GM12878 (cell line): ENCODE results near the gene SLAMF8. TPM values are rescaled to one million over a fixed set of nuclear protein-coding genes. Genes with fewer than 3 reads are reported as not detected.
A peak's percentile ranks its signal among the peaks of the same experiment; 100 is the strongest.

Source experiments
- ATAC-seq: fragments of 200-7000 bp; cut with Tn5 transposase; 3 replicates; pipeline ENCODE4 v1.9.1; 2020; ENCODE audit warnings: mild to moderate bottlenecking, moderate library complexity
- BruUV-seq: library from RNA; stranded (reverse); fragments of 400-500 nt; replicated peaks from 2 replicates; lab custom pipeline; 2021; lab: Mats Ljungman, UMichigan
- CTCF ChIA-PET: fragments of 300-600 bp; sonication (Branson Sonifier 250); formaldehyde crosslinking; extraction: SDS; loops from one replicate; lab custom pipeline; 2021; ENCODE audit warnings: inconsistent platforms; lab: Yijun Ruan, JAX
- POLR2A ChIA-PET: fragments of 350-600 bp; formaldehyde crosslinking; extraction: SDS; loops from one replicate; lab custom pipeline; 2021; ENCODE audit warnings: inconsistent platforms; lab: Charles Lee
- RAD21 ChIA-PET: fragments of 300-600 bp; sonication (Branson Sonifier 250); formaldehyde crosslinking; loops from one replicate; lab custom pipeline; 2023; ENCODE audit warnings: antibody characterized with exemption; ENCODE audit not compliant: unreplicated experiment; lab: Charles Lee
- SMC1A ChIA-PET: fragments of 300-600 bp; sonication (Branson Sonifier 250); formaldehyde crosslinking; loops from one replicate; lab custom pipeline; 2023; ENCODE audit not compliant: unreplicated experiment, uncharacterized antibody; lab: Charles Lee
- DNase-seq: peaks from one replicate; pipeline ENCODE4 v3.0.0-alpha.2; 2011; ENCODE audit warnings: low read depth, low spot score
- FAIRE-seq: peaks from 3 replicates; lab custom pipeline; 2011; peaks lifted over from hg19 to GRCh38; lab: Jason Lieb, UNC
- H2AFZ ChIP-seq: 2 replicates; pipeline ENCODE4 v1.6.0; 2011; ENCODE audit warnings: low read depth, low read length, control low read depth; ENCODE audit not compliant: control insufficient read depth
- H3K27ac ChIP-seq: 2 replicates; pipeline ENCODE4 v1.5.1; 2011; ENCODE audit warnings: control low read depth; ENCODE audit not compliant: control insufficient read depth, insufficient read depth
- H3K27me3 ChIP-seq, 2 experiments: replicated peaks in 1 of 2; 2 replicates each; pipeline versions ENCODE4 v1.6.0 to v1.6.1; 2011; ENCODE audit warnings: low read length in 1 of 2; ENCODE audit not compliant: control insufficient read depth in 2 of 2, insufficient read depth in 2 of 2
- H3K36me3 ChIP-seq, 2 experiments: 2 replicates each; pipeline ENCODE4 v1.5.1; 2011; ENCODE audit warnings: low read length in 1 of 2; ENCODE audit not compliant: control insufficient read depth in 2 of 2, insufficient read depth in 2 of 2
- H3K4me1 ChIP-seq: 2 replicates; pipeline ENCODE4 v1.6.1; 2011; ENCODE audit warnings: mild to moderate bottlenecking, low read length, moderate library complexity, mixed read lengths; ENCODE audit not compliant: control insufficient read depth, insufficient read depth
- H3K4me2 ChIP-seq: 2 replicates; pipeline ENCODE4 v1.6.0; 2011; ENCODE audit warnings: control low read depth; ENCODE audit not compliant: control insufficient read depth, insufficient read depth
- H3K4me3 ChIP-seq: fragments of 200-600 bp; sonication (generic); 2 replicates; pipeline ENCODE4 v1.5.1; 2016
- H3K79me2 ChIP-seq: 2 replicates; pipeline ENCODE4 v1.6.0; 2011; ENCODE audit warnings: low read length; ENCODE audit not compliant: control insufficient read depth, insufficient read depth
- H3K9ac ChIP-seq: 2 replicates; pipeline ENCODE4 v1.8.0; 2011; ENCODE audit warnings: low read length, control low read depth, mixed read lengths; ENCODE audit not compliant: control insufficient read depth, insufficient read depth
- H3K9me3 ChIP-seq: replicated peaks from 3 replicates; pipeline ENCODE4 v1.5.1; 2011; ENCODE audit warnings: mild to moderate bottlenecking, low read length; ENCODE audit not compliant: control insufficient read depth, insufficient read depth
- H4K20me1 ChIP-seq: 2 replicates; pipeline ENCODE4 v1.6.0; 2011; ENCODE audit not compliant: control insufficient read depth, insufficient read depth
- ATF7 ChIP-seq: fragments of 450-650 bp; IDR thresholded peaks from 2 replicates; pipeline ENCODE4 v1.6.1; 2016; ENCODE audit warnings: low read depth, mild to moderate bottlenecking
- BCL11A ChIP-seq: IDR thresholded peaks from 2 replicates; pipeline ENCODE4 v1.6.1; 2011; ENCODE audit warnings: low read depth, low read length
- BHLHE40 ChIP-seq, 2 experiments: fragments of 450-650 bp in 1 of 2; IDR thresholded peaks; 2 replicates each; pipeline ENCODE4 v1.6.1; 2011 to 2017; ENCODE audit warnings: low read depth in 2 of 2, borderline replicate concordance in 1 of 2, improper control_type of control experiment in 1 of 2, low read length in 1 of 2, mild to moderate bottlenecking in 1 of 2
- CHD4 ChIP-seq: fragments of 200-600 bp; sonication (generic); IDR thresholded peaks from 2 replicates; pipeline ENCODE4 v1.6.1; 2016; ENCODE audit warnings: mild to moderate bottlenecking
- FOXK2 ChIP-seq: fragments of 450-650 bp; IDR thresholded peaks from 2 replicates; pipeline ENCODE4 v1.6.1; 2017; ENCODE audit warnings: mild to moderate bottlenecking, moderate library complexity
- FOXM1 ChIP-seq: IDR thresholded peaks from 2 replicates; pipeline ENCODE4 v1.6.1; 2012; ENCODE audit warnings: low read depth, mild to moderate bottlenecking, inconsistent platforms, low read length, moderate library complexity
- IRF4 ChIP-seq: IDR thresholded peaks from 2 replicates; pipeline ENCODE4 v1.6.1; 2011; ENCODE audit warnings: low read depth, low read length
- MXI1 ChIP-seq: fragments of 150-350 bp; IDR thresholded peaks from 2 replicates; pipeline ENCODE4 v1.6.1; 2011; ENCODE audit warnings: low read depth, mild to moderate bottlenecking, inconsistent platforms, low read length, improper control_type of control experiment
- POLR2A ChIP-seq: IDR thresholded peaks from 2 replicates; pipeline ENCODE4 v1.6.1; 2011; ENCODE audit warnings: low read depth, mild to moderate bottlenecking, low read length
- SMARCA5 ChIP-seq: fragments of 450-650 bp; IDR thresholded peaks from 2 replicates; pipeline ENCODE4 v1.6.1; 2017; ENCODE audit warnings: mild to moderate bottlenecking
- WGBS: methylation state at CpG from one replicate; pipeline ENCODE4 v1.1.6; 2016; ENCODE audit warnings: low lambda C conversion rate; ENCODE audit not compliant: insufficient replicate concordance, insufficient coverage; ENCODE audit errors: missing lambda C conversion rate; 5-methylcytosine and 5-hydroxymethylcytosine counted together
- in situ Hi-C: fragments of 300-500 bp; cut with MboI; formaldehyde crosslinking; loops from 9 replicates; pipeline ENCODE4 v1.14.3; 2018; ENCODE audit warnings: mixed read lengths
- intact Hi-C: fragments of 100-400 bp; cut with micrococcal nuclease; formaldehyde crosslinking; loops from one replicate; pipeline ENCODE4 v1.14.2; 2022; ENCODE audit not compliant: unreplicated experiment
- polyA plus RNA-seq, 11 experiments: library from polyadenylated mRNA; depleted of rRNA in 4 of 11; unstranded in 6 of 11; stranded (reverse) in 5 of 11; fragments of >200 nt; fragmentation: Nextera tagmentation in 4 of 11; fragmentation: Illumina TruSeq in 1 of 11; extraction: Ambion mirVana in 4 of 11; extraction: Trizol in 1 of 11; gene quantifications; 1 replicate in 1 of 11; 2 replicates in 10 of 11; pipeline versions ENCODE4 v1.2.1 to v1.2.3, GENCODE V29; 2011 to 2016; ENCODE audit warnings: inconsistent platforms in 2 of 11, missing spikeins in 2 of 11, low read depth in 1 of 11
- total RNA-seq, 4 experiments: library from RNA; depleted of rRNA in 3 of 4; stranded (reverse); fragments of >200 nt in 3 of 4; fragmentation: Illumina TruSeq in 1 of 4; extraction: Trizol in 1 of 4; gene quantifications; 2 replicates each; pipeline versions ENCODE4 v1.2.1 to v1.2.3, GENCODE V29; 2013 to 2021
- TF ChIP-seq, protein P1 (sequence below): fragments of 450-650 bp; formaldehyde crosslinking; IDR thresholded peaks from 2 replicates; pipeline ENCODE4 v1.4.0; 2020; ENCODE audit warnings: mild to moderate bottlenecking, moderate library complexity

The SLAMF8 gene
- total and polyA plus RNA-seq, 10 of the 15 experiments (the other 5 are each of a cell fraction or from before 2014, with no cell fraction given), result 0.04 to 0.69 (median 0.10) TPM; not detected in 3

DNA sequence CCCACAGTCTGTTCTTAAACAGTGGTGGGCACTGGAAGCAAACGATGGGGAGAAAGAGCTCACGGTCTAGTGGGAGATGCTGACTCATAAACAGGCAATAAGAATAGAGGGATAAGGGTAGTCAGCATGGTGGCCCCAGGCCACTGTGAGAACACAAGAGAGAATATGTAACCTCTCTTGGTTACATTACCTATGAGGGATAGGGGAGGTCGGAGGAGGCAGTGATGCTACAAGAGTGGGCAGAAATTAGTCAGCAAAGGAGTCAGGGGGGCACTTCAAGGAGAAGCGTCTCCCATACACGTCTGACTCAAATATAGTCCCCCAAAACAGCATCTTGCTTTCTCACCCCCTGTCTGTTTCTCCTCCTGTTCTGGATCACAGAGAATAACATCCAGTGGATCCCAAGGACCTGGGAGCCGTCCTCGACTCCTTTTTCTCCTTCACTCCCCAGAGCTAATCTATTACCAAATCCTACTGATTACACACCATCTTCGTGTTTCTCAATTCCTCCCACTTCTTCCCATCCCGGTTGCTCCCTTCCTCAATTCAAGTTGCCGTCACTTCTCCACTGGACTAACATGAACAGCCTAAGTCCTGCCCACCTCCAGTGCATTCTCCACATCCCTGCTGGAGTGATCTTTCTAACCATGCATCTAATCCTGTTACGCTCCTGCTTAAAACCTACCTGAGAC lies 2.1 kb downstream of the SLAMF8 start:
- H3K4me1 ChIP-seq, result peaks cover 35% of the 10 kb centered on the region
- ChIA-PET RAD21 (interaction anchor here (0.7 to 1.0 kb wide), 3 partner anchors 62 to 699 kb away, joined by 3 to 5 read pairs (median 4); no protein-coding TSS in a partner anchor), SMC1A (interaction anchor here (1.0 to 3.4 kb wide), 3 partner anchors 9 to 62 kb away, joined by 3 to 21 read pairs (median 3); no protein-coding TSS in a partner anchor), POLR2A (no interaction called here), CTCF (interaction anchor here (0.5 to 16.1 kb wide), 4 partner anchors 27 to 64 kb away, joined by 3 to 178 read pairs (median 4); partner anchors contain the start of gene FCRL6)
- FAIRE-seq (no peak), ATAC-seq (peak; percentile 29), DNase-seq (no peak)
- TF ChIP-seq BHLHE40 (IDR thresholded peaks at IDR 0.05; ENCODE audit: borderline replicate concordance in 1 of 2, low read depth in 2 of 2, low read length in 1 of 2) (no peak), ATF7 (no peak)
- H3K4me3 ChIP-seq, result no peak overlapping the region
- H4K20me1 ChIP-seq, result no peaks in the 10 kb centered on the region
- no peak overlapping the region for H3K9ac ChIP-seq
- no peak overlapping the region for H2AFZ ChIP-seq
- H3K9me3 ChIP-seq, result peaks cover 2% of the 10 kb centered on the region; the same call in 1 of the 3 replicates
- no peak overlapping the region for H3K27ac ChIP-seq
- H3K4me2 ChIP-seq, result peak overlapping the region; percentile 21; the same call in 1 of the 2 replicates
- H3K36me3 ChIP-seq, result no peaks in the 10 kb centered on the region
- H3K27me3 ChIP-seq, result 0 out of 4 replicates have a peak, but pooled peaks cover 0 to 3% of the 10 kb centered on the region in 2 experiments
- in situ Hi-C loops, result no loop called here
- 51% methylated on average over 11 of the region's 11 CpGs for WGBS
- intact Hi-C loops, result loop anchor here (2.0 to 5.0 kb wide), 2 partner anchors 30 to 46 kb away; partner anchors contain the start of gene DUSP23
- no TSS peak for BruUV-seq
- H3K79me2 ChIP-seq, result no peaks in the 10 kb centered on the region

DNA sequence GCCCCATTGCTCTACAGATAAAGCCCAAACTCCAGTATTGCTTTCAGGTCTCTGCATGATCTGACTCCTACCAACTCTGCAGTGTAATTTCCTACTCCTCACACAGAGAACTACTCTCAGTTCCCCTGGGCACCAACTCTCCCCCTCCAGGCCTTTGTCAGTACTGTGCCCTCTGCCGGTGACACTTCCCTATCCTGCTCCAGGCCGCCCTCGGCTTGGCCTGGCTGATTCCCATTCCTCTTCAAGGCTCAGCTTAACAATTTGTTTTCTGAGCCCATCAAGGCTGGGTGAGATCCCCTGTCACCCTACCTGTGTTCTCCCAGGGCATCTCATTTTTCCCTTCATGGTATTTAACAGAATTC lies 2.6 kb downstream of the SLAMF8 start:
- no peaks in the 10 kb centered on the region for H3K36me3 ChIP-seq
- no peaks in the 10 kb centered on the region for H4K20me1 ChIP-seq
- 6% methylated on average over 3 of the region's 3 CpGs for WGBS
- POLR2A ChIA-PET, result no interaction called here
- H3K4me2 ChIP-seq, result no peak overlapping the region
- intact Hi-C loops, result loop anchor here (2.0 to 5.0 kb wide), 2 partner anchors 30 to 47 kb away; partner anchors contain the start of gene DUSP23
- no peak overlapping the region for H3K9ac ChIP-seq
- BruUV-seq, result no TSS peak
- peaks cover 35% of the 10 kb centered on the region for H3K4me1 ChIP-seq
- RAD21 ChIA-PET, result interaction anchor here (1.5 kb wide), 1 partner anchor 30 kb away, joined by 7 read pairs; no protein-coding TSS in a partner anchor
- DNase-seq (peak; percentile 40), FAIRE-seq (no peak), ATAC-seq (peak; percentile 94)
- CTCF ChIA-PET, result interaction anchor here (1.1 to 16.1 kb wide), 4 partner anchors 13 to 178 kb away, joined by 3 to 178 read pairs (median 4); partner anchors contain the start of gene FCRL6
- H3K27ac ChIP-seq, result no peak overlapping the region
- no peaks in the 10 kb centered on the region for H3K79me2 ChIP-seq
- SMC1A ChIA-PET, result interaction anchor here (1.0 to 3.4 kb wide), 4 partner anchors 10 to 61 kb away, joined by 3 to 21 read pairs (median 3); no protein-coding TSS in a partner anchor
- H3K27me3 ChIP-seq, result no peaks in the 10 kb centered on the region
- H3K9me3 ChIP-seq, result peaks cover 2% of the 10 kb centered on the region; the same call in 1 of the 3 replicates
- no peak overlapping the region for H2AFZ ChIP-seq
- H3K4me3 ChIP-seq, result no peak overlapping the region
- in situ Hi-C loops, result no loop called here
- TF ChIP-seq BCL11A (no peak), IRF4 (no peak; the same call in 1 of the 2 replicates), MXI1 (no peak), FOXK2 (no peak), ATF7 (no peak), CHD4 (no peak), SMARCA5 (no peak), FOXM1 (no peak), POLR2A (no peak)
- TF ChIP-seq, protein P1, sequence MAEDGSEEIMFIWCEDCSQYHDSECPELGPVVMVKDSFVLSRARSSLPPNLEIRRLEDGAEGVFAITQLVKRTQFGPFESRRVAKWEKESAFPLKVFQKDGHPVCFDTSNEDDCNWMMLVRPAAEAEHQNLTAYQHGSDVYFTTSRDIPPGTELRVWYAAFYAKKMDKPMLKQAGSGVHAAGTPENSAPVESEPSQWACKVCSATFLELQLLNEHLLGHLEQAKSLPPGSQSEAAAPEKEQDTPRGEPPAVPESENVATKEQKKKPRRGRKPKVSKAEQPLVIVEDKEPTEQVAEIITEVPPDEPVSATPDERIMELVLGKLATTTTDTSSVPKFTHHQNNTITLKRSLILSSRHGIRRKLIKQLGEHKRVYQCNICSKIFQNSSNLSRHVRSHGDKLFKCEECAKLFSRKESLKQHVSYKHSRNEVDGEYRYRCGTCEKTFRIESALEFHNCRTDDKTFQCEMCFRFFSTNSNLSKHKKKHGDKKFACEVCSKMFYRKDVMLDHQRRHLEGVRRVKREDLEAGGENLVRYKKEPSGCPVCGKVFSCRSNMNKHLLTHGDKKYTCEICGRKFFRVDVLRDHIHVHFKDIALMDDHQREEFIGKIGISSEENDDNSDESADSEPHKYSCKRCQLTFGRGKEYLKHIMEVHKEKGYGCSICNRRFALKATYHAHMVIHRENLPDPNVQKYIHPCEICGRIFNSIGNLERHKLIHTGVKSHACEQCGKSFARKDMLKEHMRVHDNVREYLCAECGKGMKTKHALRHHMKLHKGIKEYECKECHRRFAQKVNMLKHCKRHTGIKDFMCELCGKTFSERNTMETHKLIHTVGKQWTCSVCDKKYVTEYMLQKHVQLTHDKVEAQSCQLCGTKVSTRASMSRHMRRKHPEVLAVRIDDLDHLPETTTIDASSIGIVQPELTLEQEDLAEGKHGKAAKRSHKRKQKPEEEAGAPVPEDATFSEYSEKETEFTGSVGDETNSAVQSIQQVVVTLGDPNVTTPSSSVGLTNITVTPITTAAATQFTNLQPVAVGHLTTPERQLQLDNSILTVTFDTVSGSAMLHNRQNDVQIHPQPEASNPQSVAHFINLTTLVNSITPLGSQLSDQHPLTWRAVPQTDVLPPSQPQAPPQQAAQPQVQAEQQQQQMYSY (CRISPR knock-in tag), result no peak
